HG02588 (cell line): ENCODE measurements around the gene LTBP1.

ENCODE experiments used
- ATAC-seq: cut with Tn5 transposase; IDR thresholded peaks from one replicate; pipeline ENCODE4 v1.9.1; 2021; ENCODE audit warnings: mild to moderate bottlenecking, moderate library complexity; ENCODE audit not compliant: unreplicated experiment

Gene LTBP1

DNA sequence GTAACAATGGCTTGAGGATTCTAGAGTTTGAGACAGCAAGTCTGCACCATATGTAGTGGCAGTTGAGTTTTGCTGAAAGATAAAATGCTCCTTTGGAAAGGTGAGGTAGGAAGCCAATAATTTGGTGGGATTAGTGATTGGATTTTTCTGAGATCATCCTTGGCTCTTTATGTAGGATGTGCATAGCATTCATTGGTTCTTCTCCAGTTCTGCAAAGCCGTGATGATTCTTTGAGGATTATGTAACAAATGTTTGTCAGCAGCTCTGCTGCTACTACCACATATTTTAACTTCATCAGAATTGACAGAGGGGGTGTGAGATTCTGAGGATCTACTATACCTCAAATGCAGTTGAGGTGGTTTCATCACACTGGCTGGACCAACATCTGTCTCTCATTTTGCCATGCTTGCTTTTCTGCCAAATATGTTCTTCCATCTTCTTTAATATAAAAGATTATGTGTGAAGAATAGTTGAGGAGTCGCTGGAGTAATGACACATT, 340.8 kb downstream of the LTBP1 start:
- no peak for ATAC-seq

DNA sequence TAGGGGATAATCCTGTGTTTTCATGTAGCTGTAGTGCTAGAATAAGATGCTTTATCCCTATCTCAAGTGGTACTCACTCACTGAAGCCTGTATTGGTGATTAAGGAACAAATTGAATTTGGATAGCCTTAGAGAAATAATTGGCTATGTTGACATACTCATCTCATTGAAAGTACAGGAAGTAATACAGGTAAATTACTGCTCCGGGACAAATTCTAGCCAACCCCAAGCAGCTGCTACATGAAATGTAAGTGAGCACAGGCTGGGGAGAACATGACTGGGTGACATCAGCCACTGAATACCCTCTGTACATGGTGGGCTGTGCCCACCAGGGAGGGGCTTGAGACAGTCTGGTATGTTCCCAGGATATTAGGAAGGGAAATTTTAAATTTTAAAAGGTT, 341.3 kb downstream of the LTBP1 start:
- ATAC-seq, result no peak

DNA sequence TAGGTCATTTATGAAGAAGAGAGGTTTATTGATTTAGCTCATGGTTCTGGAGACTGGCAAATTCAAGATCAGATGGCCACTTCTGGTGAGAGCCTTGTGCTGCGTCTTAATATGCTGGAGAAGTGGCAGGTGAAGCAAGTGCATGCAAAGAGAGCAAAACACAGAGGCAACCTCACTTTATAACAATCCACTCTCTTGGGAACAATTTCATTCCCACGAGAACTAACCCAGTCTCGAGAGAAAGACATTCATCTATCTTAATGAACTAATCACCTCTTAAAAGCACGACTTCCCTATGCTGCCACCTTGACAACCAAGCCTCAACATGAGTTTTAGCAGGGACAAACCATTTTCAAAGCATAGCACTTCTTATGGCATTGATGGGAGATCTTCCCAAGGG, 343.2 kb downstream of the LTBP1 start:
- no peak for ATAC-seq

DNA sequence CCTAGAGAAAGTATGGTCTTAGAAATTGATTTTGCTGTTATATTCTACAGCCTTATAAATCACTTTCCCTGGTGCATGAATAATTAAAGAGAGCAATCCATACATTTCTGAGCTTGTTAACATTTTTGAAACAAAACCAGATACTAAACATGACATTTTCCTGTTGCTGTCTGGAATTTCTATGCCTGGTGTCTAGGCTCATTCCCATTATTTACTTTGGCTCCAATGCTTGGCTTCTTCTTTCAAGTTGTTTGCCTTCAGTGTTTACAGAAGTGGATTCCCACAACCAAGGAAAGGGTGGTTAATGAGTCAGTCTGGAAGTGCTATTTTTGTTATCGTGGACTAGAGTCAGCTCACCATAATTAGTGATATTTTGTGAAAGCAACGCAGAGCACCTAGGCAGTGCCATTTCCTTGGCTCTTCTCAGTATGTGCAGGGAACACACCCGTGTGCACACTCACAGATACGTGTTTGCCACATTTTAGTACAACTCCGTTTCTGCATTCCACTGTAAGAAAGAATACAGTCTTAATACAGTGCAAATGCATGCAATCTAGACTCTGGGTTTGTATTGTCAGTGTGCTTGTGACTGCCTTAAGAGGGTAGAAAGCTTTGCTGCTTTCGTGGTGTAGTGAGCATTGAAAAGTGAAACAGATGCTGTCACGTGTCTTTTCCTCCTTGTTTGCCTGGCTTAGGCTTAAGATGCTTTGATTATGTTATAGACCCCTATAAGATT, 344.7 kb downstream of the LTBP1 start:
- no peak for ATAC-seq

DNA sequence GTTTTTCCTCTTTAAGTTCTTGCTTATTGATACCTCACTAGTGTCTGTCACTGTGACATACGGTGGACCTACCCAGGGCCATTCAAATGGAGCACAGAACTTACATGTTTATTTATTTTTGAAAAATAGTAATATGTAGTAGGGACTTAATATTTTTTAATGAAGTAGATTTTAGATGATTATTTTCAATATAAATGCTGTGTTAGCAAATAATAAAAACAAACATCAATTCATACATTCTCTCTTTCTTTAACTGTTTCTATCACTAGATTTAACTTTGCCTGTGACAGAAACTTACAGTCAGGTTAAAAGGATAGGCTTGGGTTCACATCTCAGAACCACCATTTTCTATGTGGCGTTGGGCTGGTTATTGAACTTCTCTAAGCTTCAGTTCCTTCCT, 345.3 kb downstream of the LTBP1 start:
- no peak for ATAC-seq

DNA sequence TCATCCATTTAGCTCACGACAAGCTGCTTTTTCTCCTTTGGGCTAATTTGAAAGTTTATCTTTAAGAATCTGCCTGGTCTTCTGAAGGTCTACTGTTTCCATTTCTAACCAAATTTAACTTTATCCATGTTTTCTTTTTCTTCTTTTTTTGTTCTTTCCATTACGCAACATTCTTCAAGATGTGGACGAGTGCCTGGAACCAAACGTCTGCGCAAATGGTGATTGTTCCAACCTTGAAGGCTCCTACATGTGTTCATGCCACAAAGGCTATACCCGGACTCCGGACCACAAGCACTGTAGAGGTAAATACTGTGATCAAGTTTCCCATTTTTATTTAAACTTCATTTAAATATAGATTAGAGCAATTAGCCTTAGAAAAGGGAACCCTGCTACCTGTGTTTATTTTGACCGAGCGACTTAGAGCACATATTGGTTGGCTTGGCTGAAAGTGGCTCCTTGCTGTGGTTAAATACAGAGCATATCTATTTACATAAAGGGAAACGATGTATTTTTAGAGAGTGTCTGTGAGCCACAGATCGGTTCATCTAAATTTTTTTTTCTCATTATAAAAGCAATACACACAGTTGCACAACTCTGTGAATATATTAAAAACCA, 346.3 kb downstream of the LTBP1 start:
- ATAC-seq, result no peak

DNA sequence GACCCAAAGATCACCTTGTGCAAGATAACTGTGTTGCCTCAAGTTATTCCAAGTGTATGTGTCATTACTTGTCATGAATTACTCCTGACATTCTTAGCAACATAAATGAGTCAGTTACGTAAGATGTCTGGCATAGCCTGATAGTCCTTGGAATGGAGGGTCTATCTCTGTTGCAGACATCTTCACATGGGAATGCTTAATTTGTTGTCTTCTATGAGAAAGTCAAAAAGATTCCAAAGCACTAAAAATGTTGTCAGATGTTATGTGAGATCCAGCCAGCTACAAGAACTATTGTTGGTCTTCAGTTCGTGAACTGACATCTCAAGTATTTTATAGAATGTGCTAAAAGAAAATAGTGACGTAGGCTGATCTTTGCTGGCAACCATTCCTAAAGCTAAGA, 351.5 kb downstream of the LTBP1 start:
- ATAC-seq, result no peak

DNA sequence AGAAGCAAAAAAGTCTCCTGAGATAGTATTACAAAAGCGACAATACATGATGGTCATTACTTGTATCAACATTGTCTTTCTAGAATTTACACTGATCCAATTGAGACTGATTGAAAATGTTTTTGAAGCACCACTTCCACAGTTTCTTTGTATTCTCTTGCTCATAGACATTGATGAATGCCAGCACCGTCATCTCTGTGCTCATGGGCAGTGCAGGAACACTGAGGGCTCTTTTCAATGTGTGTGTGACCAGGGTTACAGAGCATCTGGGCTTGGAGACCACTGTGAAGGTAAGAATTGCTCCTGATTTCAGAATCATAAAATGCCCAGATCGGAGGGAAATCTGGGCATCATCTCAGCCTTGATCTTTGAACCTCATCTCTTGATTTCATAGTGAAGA, 354.6 kb downstream of the LTBP1 start:
- ATAC-seq, result no peak

DNA sequence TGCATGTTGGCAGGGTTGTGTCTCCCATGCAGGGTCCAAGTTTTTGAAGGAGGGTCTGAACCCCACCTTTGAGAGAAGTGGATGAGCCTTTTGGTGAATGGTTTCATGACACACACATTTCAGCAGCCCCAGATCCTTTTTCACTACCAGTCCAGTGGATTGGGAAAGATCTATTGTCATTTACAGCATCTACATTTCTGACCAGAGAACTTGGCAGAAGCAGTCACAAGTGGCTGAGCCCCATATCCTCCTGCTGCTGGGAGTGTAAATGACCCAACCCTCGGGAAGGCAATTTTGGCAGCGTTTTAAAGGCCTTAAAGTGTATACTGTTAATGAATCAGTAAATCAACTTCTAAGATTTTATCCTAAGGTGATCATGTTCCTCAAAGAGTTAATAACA, 355.6 kb downstream of the LTBP1 start:
- no peak for ATAC-seq

DNA sequence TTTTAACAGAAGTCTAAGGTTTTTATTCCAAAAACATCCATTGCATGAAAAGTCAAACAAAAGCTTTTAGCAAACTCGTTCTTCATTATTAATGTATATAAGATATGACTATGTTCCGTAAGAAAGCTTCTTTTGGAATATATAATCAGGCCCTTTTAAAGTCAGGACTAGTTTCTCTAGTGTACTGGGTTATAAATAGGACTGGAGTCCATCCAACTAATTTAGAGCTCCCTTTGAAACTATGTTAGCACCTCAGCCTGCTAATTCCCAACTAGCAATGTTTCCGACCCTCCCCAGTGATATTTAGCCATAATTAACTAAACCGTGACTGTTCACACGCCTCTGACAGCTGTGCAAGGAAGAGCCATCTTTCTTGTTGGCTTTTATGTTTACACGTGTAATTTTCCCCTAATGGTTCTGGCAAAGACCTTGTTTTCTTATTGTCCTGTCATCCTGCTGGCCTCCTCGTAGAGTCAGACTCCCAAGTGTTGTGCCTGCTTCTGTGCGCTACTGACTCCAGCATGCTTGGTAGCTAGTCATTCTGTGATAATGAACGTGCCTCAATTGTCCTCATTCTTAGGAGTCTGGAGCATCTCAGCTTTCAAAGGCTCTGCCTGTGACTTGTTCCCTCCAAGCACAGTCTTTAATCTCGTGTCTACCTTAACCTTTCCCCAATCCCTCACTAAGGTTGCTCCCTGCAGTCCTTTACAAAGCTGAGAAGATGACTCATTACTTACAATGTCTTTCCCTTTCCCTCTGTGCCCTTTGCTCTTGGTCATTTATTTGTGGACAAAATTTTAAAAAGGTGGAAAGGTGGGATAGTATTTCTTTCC, 357.5 kb downstream of the LTBP1 start:
- ATAC-seq, result no peak

DNA sequence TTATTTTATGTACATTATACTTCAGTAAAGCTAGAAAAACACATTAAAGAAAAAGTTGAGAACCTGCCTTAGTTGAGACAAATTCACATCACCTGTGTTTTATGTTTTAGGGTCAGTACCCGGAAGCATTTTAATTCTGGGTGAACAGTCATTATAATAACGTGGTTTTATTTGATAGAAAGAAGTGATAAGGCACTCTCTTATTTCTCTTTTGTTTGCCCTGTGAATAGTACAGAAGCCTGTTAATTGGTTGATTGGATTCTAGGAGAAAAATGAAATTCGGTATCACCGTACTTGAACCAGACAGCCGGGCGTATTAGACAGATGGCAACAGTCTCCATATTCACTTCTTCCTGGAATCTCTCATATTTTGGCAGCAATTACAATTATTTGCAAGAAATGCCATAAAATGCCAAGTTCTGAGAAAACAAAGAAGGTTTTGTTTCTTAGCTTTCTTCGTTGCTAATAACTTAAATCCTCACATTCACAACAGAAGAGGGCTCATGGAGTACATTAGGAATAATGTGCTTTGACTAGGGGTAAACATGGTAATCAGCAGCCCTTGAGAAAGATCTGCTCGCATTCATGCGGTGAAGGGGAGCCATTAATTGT, 361.0 kb downstream of the LTBP1 start:
- ATAC-seq, result no peak

DNA sequence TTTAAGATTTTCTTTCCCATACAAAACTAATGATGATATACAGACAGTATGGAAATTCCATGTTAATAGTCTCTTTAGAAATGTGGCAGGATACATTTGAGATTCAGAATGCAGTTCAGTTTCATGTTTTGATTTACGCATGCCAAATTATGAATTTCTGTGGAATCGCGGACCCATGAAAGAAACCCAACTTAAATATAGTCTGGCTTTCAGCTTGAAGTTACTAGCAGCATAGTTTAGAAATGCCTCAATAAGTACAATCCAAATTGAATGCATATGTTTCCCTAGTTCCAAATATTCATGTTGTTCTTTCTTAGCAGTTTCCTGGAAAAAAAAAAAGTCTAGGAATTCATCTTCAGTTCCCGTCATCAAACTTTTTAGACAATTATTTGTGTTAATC, 365.6 kb downstream of the LTBP1 start:
- no peak for ATAC-seq

DNA sequence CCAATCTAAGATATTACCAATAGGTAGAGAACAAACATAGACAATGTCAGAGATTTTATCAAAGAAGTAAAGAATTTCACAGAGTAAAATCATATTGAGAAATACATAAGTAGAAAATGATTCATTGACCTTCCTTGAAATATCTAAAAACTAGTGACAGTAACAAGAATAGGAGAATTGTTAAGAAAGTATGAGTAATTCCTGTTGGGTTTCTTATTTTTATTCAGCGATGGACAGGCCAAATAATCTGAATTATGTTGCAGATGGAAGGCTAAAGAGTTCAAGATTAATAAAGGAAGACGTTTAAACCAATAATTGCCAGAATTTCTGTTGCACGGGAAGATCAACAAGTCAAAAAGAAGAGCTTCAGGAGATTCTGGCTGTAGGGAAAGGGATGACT, 366.3 kb downstream of the LTBP1 start:
- no peak for ATAC-seq

DNA sequence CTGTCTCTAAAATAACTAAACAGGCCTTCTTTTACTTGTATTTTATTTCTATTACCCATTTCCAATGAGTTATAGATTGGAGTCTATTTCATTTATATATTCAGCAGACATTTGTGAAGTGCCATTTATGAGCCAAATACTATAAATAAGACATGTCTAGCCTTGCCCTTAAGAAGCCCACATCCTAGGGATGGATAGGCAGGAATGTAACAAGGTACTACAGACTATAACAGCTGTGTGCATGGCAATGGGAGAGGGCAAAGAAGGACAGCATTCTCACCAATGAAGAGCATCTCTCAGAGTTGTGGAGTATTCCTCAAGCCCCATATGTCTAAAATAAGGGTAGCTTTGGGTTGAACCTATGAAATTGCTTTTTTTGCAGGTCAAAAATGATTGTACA, 367.8 kb downstream of the LTBP1 start:
- no peak for ATAC-seq

DNA sequence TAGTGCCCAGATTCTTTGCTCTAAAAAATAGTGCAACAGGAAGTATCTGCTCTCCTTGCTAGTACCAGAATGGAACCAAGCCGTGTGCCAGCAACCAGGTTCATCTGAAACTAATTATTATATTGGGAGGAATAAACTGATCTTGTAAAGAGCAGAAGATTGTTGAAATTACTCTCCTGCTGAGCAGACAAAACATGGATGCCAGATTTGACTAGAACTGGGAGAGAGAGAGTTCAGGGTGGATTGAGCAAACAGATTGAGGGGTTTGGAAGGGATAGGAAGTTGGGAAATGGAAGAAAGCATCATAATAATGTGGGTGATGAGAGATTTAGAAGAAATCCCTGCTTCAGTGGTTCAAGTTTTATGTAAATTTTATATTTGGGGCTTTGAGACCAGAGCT, 369.6 kb downstream of the LTBP1 start:
- no peak for ATAC-seq

DNA sequence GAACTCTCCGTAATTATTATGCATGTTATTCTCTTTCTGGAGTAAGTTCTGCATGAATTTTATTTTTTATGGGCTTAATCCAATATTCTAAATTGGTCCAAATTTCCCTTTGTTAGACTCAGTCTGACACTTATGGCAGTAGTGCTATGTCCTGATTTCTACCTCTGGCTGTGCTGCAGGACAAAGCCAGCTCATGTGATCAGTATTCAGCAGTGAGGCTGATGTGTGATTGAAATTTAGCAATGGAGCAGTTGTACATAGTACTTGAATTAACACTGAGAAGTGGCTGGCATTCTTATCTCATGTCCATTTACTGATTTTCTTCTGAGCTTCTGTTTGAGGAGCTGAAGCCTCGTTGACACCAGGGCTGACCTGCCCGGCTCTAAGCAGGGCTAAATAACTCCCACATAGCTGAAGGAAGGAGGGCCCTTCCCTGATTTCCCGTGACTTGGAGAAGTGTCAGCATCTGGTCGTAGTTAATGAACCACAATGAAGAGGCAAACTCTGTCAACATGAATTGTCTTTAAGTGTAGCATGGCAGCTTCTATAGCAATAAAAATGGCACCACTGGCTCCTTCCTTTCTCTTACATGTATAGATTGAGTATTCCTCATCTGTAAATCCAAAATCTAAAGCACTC, 370.7 kb downstream of the LTBP1 start:
- no peak for ATAC-seq

DNA sequence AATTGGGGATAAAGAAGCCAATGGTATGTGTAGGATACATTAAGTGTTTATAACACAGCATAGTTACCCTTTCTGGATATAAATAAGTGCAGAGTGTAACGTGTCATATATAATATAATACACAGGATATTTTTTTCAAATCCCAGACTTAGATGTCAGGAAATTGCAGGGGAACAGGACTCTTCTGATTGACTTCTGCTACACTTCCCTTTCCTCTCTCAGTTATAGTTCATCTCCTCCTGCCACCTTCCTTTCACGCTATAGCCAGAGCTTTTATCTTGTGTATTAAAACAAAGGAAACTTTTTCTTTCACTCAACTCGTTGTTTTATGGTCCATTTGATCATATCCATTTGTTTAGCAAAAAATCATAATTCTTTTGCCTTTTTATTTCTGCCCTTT, 371.7 kb downstream of the LTBP1 start:
- ATAC-seq, result no peak

DNA sequence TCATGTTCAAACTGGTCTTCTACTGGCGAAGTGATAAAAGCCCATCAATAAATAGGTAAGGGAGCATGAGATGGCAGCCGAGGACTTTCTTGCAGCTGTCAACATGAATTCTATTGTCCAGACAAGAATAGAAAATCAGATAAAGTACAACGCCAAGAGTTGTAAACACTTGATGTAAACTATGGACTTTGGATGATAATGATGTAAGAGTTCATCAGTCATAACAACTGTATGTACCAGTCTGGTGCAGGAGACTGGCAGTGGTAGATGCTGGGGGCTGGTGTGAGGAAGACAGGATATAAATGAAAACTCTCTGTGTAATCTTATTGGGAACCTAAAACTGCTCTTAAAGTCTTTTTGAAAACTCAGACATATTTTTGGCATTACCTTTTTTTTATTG, 373.8 kb downstream of the LTBP1 start:
- no peak for ATAC-seq

DNA sequence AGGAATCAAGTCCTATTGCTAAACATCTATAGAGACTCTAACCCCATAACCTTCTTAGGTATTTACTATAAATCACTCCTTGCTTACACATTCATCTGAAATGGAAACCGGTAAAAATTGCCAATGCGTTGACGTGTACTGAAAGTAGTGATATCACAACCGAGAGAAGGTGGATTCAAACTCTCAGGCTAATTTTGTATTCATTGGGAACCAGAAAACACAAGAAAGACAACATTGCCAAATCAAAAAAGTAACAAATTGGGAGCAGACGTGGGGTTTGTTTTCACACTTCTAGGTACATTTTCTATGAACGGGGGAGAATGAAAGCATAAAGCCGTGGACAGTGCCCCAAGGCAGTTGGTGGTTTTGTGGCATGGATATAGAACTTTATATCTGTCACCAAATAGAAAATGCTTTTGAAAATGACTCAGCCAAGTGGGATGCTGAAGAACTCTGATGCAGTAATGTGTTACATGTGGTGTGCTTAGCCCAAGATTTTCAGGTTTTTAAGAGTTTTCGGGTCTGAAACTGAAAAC, 374.6 kb downstream of the LTBP1 start:
- peak; percentile 61 for ATAC-seq

DNA sequence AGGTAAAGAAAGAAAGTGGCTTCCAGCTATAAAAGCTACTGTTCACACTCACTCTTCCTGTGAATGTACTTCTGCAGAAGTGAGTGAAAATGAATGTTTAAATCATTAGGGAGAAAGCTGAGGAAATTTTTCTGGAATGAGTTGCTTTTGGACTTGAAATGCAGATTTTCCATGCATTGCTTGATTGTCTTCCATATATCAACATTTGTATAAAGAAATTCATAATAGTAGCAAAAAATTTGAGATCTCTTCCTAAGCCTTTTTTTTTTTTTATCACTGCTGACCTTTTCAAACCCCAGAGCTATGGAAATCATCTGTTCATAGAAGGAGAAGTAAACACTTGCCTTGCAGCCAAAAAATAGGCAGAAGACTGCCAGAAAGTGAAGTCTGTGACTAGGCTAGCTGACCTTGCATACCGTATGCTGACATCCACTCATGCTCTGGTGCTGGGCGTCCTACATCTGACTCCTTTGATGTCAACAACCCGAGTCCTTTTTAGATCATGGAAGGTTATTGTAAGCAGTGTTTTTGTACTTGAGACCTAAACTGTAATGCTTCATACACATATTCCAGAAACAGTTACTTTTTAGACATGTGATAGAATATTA, 375.2 kb downstream of the LTBP1 start:
- ATAC-seq, result no peak
